ENCODE measurements around the gene RAB37.

GRCh38 chr17:74790161-74791058 is 53.4 kb downstream of the RAB37 start:
- no peak for TF ChIP-seq CTCF (IDR thresholded peaks at IDR 0.05)
- TF ChIP-seq POLR2A (IDR thresholded peaks at IDR 0.05), result no peak

Measured in lower leg skin (tissue), 3 donors.